Activated CD4-positive, alpha-beta T cell treated with anti-CD3 and anti-CD28 coated beads, Interleukin-2, amount 50 U/mL, for 16 hours (primary cell): Measurements from ENCODE around the gene ZYX.
A peak's percentile ranks its signal among the peaks of the same experiment; 100 is the strongest.
"Not testable (repeated sequence)": the region's sequence is repeated elsewhere in the genome, so short reads cannot be mapped to it uniquely, and the experiment has no call there.

Source experiments
- DNase-seq: peaks from one replicate; pipeline ENCODE4 v3.0.0-alpha.2; 2020

Gene ZYX

GRCh38 chr7:143385891-143386781 is 5.0 kb downstream of the ZYX start:
- peak; percentile 56 for DNase-seq

GRCh38 chr7:143387156-143387975 is 6.2 kb downstream of the ZYX start:
- no peak for DNase-seq

- no peak for DNase-seq
Observed at GRCh38 chr7:143388051-143388450, 6.9 kb downstream of the ZYX start.

GRCh38 chr7:143388491-143389101 is 7.5 kb downstream of the ZYX start:
- no peak for DNase-seq

GRCh38 chr7:143389316-143390103 is 8.4 kb downstream of the ZYX start:
- no peak for DNase-seq

- DNase-seq, result no peak
Observed at GRCh38 chr7:143390104-143390772, 9.1 kb downstream of the ZYX start.

- DNase-seq, result no peak
Observed at GRCh38 chr7:143390773-143391317, 9.7 kb downstream of the ZYX start.

GRCh38 chr7:143391462-143392404 is 10.6 kb downstream of the ZYX start:
- DNase-seq, result no peak

- DNase-seq, result not testable (repeated sequence)
Observed at GRCh38 chr7:143392427-143392826, 11.3 kb downstream of the ZYX start.

GRCh38 chr7:143392875-143393266 is 11.7 kb downstream of the ZYX start:
- no peak for DNase-seq

GRCh38 chr7:143393267-143394041 is 12.3 kb downstream of the ZYX start:
- DNase-seq, result no peak

- no peak for DNase-seq
Observed at GRCh38 chr7:143394068-143394467, 12.9 kb downstream of the ZYX start.

- DNase-seq, result no peak
Observed at GRCh38 chr7:143394777-143395176, 13.6 kb downstream of the ZYX start.

GRCh38 chr7:143395187-143396149 is 14.3 kb downstream of the ZYX start:
- DNase-seq, result no peak

GRCh38 chr7:143396182-143396581 is 15.0 kb downstream of the ZYX start:
- DNase-seq, result no peak

- no peak for DNase-seq
Observed at GRCh38 chr7:143396625-143397556, 15.7 kb downstream of the ZYX start.
